ENCODE data around the gene FRMPD1.
A peak's percentile ranks its signal among the peaks of the same experiment; 100 is the strongest.

The FRMPD1 gene

GRCh38 chr9:37776328-37776727, 125.6 kb downstream of the FRMPD1 start:
- DNase-seq (ENCODE audit: low spot score): no peak
- TF ChIP-seq, protein P1, sequence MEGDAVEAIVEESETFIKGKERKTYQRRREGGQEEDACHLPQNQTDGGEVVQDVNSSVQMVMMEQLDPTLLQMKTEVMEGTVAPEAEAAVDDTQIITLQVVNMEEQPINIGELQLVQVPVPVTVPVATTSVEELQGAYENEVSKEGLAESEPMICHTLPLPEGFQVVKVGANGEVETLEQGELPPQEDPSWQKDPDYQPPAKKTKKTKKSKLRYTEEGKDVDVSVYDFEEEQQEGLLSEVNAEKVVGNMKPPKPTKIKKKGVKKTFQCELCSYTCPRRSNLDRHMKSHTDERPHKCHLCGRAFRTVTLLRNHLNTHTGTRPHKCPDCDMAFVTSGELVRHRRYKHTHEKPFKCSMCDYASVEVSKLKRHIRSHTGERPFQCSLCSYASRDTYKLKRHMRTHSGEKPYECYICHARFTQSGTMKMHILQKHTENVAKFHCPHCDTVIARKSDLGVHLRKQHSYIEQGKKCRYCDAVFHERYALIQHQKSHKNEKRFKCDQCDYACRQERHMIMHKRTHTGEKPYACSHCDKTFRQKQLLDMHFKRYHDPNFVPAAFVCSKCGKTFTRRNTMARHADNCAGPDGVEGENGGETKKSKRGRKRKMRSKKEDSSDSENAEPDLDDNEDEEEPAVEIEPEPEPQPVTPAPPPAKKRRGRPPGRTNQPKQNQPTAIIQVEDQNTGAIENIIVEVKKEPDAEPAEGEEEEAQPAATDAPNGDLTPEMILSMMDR (IDR thresholded peaks at IDR 0.05; ENCODE audit: borderline replicate concordance, control extremely low read depth, extremely low read depth, insufficient read depth, missing control alignments): no peak
- in situ Hi-C loops (cut with MboI; ENCODE audit: low sequenced_read_pairs, unreplicated experiment): no loop called here

DNA sequence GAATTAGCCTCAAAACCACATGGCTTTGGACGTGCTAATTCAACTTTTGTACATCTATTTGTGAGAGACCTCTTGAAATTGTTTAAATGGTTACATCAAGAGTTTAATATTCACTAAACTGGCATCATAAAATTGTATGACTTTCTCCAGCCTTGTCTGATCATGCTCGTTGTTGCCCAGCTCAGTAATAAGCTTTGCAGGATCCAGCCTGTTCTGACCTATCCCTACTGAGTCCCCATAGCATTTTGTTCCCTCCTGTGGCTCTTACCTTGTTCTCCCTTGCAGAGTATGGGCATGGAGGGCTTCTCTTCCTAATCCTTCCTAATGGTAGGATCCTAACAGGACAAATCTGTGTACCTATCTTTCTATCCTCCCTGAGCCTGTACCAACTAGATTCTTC, 127.8 kb downstream of the FRMPD1 start:
- DNase-seq (ENCODE audit: low spot score): no peak
- in situ Hi-C loops (cut with MboI; ENCODE audit: low sequenced_read_pairs, unreplicated experiment): no loop called here
- TF ChIP-seq, protein P1 (IDR thresholded peaks at IDR 0.05; ENCODE audit: borderline replicate concordance, control extremely low read depth, extremely low read depth, insufficient read depth, missing control alignments): no peak

DNA sequence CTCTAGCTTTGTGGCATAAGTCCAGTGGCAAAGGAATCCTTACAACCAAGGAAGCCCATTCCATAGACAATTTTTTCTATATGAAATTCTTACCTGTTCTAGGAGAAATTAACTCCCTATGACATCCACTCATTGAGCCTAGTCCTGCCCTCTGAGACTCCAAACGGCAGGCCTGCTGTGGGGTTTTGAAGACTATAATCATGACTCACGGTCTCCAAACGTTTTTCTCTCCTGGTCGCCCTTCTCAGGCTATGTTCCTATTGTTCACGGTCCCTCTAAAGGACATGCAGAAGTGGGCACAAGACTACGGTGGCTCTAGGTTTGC, 133.5 kb downstream of the FRMPD1 start:
- TF ChIP-seq, protein P1 (IDR thresholded peaks at IDR 0.05; ENCODE audit: borderline replicate concordance, control extremely low read depth, extremely low read depth, insufficient read depth, missing control alignments): no peak
- in situ Hi-C loops (cut with MboI; ENCODE audit: low sequenced_read_pairs, unreplicated experiment): no loop called here
- DNase-seq (ENCODE audit: low spot score): no peak

GRCh38 chr9:37784616-37785483, 134.1 kb downstream of the FRMPD1 start, which contains the start of gene EXOSC3:
TSS of gene EXOSC3 (minus strand) at chr9:37785064. CDS start at chr9:37785044, 20 bp downstream.
- in situ Hi-C loops (cut with MboI; ENCODE audit: low sequenced_read_pairs, unreplicated experiment): no loop called here
- peak; percentile 91 for DNase-seq (ENCODE audit: low spot score)
- TF ChIP-seq, protein P1 (IDR thresholded peaks at IDR 0.05; ENCODE audit: borderline replicate concordance, control extremely low read depth, extremely low read depth, insufficient read depth, missing control alignments): no peak

GRCh38 chr9:37787059-37787458, 136.3 kb downstream of the FRMPD1 start:
- DNase-seq (ENCODE audit: low spot score): peak; percentile 26
- TF ChIP-seq, protein P1 (IDR thresholded peaks at IDR 0.05; ENCODE audit: borderline replicate concordance, control extremely low read depth, extremely low read depth, insufficient read depth, missing control alignments): no peak
- in situ Hi-C loops (cut with MboI; ENCODE audit: low sequenced_read_pairs, unreplicated experiment): no loop called here

DNA sequence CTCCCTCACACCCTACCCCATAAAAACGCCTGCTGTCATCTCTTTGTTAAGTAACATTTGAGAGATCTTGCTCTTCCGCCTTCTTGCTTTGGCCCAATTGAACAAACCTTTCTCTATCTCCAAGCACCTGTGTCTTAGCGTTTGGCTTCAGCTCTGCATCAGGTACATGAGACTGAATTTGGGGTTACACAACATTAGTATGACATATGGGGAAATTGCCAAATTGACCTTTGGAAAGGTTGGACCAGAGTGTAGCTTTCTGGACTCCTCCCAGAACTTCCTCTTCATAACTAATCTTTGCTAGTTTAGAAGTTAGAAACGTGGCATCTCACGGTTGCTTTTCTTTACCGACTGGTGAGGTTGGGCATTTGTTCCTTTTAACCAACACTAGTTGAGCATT, 137.6 kb downstream of the FRMPD1 start:
- in situ Hi-C loops (cut with MboI; ENCODE audit: low sequenced_read_pairs, unreplicated experiment): no loop called here
- DNase-seq (ENCODE audit: low spot score): no peak
- TF ChIP-seq, protein P1 (IDR thresholded peaks at IDR 0.05; ENCODE audit: borderline replicate concordance, control extremely low read depth, extremely low read depth, insufficient read depth, missing control alignments): no peak

Data from GM13976 (cell line).